DMS114 treated with DMSO at 0.1 percent for 48 hours (cell line): ENCODE measurements around the gene IFITM10.

Experiments used
- DNase-seq: peaks from one replicate; lab custom pipeline; 2025; ENCODE audit not compliant: unreplicated experiment; lab: John Stamatoyannopoulos, UW

IFITM10 gene

GRCh38 chr11:1727096-1727690, 23.2 kb downstream of the IFITM10 start:
- no peak for DNase-seq

GRCh38 chr11:1719781-1720180, 30.6 kb downstream of the IFITM10 start:
- DNase-seq = no peak

GRCh38 chr11:1718326-1718725, 32.1 kb downstream of the IFITM10 start:
- DNase-seq = no peak

GRCh38 chr11:1717745-1718144, 32.6 kb downstream of the IFITM10 start:
- DNase-seq = no peak

GRCh38 chr11:1714908-1715885, 35.2 kb downstream of the IFITM10 start:
- no peak for DNase-seq

GRCh38 chr11:1708716-1709115, 41.7 kb downstream of the IFITM10 start:
- DNase-seq = no peak

GRCh38 chr11:1707751-1708150, 42.6 kb downstream of the IFITM10 start:
- no peak for DNase-seq

- no peak for DNase-seq
Observed at GRCh38 chr11:1706634-1707400, 43.6 kb downstream of the IFITM10 start.

- no peak for DNase-seq
Observed at GRCh38 chr11:1705126-1706052, 45.0 kb downstream of the IFITM10 start.

- no peak for DNase-seq
Observed at GRCh38 chr11:1703146-1703545, 47.2 kb downstream of the IFITM10 start.

- no peak for DNase-seq
Observed at GRCh38 chr11:1702506-1702905, 47.9 kb downstream of the IFITM10 start.

GRCh38 chr11:1701091-1701807, 49.1 kb downstream of the IFITM10 start:
- no peak for DNase-seq

GRCh38 chr11:1699771-1700170, 50.6 kb downstream of the IFITM10 start:
- DNase-seq = no peak

- DNase-seq = no peak
Observed at GRCh38 chr11:1696608-1697570, 53.5 kb downstream of the IFITM10 start, which contains the start of gene KRTAP5-6. TSS of gene KRTAP5-6 (plus strand) at chr11:1697195. CDS start at chr11:1697246, 51 bp downstream.

GRCh38 chr11:1695548-1696108, 54.8 kb downstream of the IFITM10 start:
- DNase-seq = no peak

GRCh38 chr11:1694846-1695547, 55.4 kb downstream of the IFITM10 start:
- DNase-seq = no peak

GRCh38 chr11:1694064-1694845, 56.1 kb downstream of the IFITM10 start:
- peak; percentile 26 for DNase-seq
